ENCODE data around the gene GPC5.

- no peak for TF ChIP-seq SRF (IDR thresholded peaks at IDR 0.05; ENCODE audit: low read depth, low read length)
- TF ChIP-seq EZH2 (IDR thresholded peaks at IDR 0.05; ENCODE audit: low read depth, low read length, severe bottlenecking), result no peak
- TF ChIP-seq, protein P1, sequence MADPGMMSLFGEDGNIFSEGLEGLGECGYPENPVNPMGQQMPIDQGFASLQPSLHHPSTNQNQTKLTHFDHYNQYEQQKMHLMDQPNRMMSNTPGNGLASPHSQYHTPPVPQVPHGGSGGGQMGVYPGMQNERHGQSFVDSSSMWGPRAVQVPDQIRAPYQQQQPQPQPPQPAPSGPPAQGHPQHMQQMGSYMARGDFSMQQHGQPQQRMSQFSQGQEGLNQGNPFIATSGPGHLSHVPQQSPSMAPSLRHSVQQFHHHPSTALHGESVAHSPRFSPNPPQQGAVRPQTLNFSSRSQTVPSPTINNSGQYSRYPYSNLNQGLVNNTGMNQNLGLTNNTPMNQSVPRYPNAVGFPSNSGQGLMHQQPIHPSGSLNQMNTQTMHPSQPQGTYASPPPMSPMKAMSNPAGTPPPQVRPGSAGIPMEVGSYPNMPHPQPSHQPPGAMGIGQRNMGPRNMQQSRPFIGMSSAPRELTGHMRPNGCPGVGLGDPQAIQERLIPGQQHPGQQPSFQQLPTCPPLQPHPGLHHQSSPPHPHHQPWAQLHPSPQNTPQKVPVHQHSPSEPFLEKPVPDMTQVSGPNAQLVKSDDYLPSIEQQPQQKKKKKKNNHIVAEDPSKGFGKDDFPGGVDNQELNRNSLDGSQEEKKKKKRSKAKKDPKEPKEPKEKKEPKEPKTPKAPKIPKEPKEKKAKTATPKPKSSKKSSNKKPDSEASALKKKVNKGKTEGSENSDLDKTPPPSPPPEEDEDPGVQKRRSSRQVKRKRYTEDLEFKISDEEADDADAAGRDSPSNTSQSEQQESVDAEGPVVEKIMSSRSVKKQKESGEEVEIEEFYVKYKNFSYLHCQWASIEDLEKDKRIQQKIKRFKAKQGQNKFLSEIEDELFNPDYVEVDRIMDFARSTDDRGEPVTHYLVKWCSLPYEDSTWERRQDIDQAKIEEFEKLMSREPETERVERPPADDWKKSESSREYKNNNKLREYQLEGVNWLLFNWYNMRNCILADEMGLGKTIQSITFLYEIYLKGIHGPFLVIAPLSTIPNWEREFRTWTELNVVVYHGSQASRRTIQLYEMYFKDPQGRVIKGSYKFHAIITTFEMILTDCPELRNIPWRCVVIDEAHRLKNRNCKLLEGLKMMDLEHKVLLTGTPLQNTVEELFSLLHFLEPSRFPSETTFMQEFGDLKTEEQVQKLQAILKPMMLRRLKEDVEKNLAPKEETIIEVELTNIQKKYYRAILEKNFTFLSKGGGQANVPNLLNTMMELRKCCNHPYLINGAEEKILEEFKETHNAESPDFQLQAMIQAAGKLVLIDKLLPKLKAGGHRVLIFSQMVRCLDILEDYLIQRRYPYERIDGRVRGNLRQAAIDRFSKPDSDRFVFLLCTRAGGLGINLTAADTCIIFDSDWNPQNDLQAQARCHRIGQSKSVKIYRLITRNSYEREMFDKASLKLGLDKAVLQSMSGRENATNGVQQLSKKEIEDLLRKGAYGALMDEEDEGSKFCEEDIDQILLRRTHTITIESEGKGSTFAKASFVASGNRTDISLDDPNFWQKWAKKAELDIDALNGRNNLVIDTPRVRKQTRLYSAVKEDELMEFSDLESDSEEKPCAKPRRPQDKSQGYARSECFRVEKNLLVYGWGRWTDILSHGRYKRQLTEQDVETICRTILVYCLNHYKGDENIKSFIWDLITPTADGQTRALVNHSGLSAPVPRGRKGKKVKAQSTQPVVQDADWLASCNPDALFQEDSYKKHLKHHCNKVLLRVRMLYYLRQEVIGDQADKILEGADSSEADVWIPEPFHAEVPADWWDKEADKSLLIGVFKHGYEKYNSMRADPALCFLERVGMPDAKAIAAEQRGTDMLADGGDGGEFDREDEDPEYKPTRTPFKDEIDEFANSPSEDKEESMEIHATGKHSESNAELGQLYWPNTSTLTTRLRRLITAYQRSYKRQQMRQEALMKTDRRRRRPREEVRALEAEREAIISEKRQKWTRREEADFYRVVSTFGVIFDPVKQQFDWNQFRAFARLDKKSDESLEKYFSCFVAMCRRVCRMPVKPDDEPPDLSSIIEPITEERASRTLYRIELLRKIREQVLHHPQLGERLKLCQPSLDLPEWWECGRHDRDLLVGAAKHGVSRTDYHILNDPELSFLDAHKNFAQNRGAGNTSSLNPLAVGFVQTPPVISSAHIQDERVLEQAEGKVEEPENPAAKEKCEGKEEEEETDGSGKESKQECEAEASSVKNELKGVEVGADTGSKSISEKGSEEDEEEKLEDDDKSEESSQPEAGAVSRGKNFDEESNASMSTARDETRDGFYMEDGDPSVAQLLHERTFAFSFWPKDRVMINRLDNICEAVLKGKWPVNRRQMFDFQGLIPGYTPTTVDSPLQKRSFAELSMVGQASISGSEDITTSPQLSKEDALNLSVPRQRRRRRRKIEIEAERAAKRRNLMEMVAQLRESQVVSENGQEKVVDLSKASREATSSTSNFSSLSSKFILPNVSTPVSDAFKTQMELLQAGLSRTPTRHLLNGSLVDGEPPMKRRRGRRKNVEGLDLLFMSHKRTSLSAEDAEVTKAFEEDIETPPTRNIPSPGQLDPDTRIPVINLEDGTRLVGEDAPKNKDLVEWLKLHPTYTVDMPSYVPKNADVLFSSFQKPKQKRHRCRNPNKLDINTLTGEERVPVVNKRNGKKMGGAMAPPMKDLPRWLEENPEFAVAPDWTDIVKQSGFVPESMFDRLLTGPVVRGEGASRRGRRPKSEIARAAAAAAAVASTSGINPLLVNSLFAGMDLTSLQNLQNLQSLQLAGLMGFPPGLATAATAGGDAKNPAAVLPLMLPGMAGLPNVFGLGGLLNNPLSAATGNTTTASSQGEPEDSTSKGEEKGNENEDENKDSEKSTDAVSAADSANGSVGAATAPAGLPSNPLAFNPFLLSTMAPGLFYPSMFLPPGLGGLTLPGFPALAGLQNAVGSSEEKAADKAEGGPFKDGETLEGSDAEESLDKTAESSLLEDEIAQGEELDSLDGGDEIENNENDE (IDR thresholded peaks at IDR 0.05; ENCODE audit: insufficient replicate concordance, low read length), result no peak
- no peak for TF ChIP-seq POLR2A (IDR thresholded peaks at IDR 0.05; ENCODE audit: control extremely low read depth in 1 of 2, low read depth in 2 of 2, low read length in 2 of 2)
- TF ChIP-seq, protein P2, sequence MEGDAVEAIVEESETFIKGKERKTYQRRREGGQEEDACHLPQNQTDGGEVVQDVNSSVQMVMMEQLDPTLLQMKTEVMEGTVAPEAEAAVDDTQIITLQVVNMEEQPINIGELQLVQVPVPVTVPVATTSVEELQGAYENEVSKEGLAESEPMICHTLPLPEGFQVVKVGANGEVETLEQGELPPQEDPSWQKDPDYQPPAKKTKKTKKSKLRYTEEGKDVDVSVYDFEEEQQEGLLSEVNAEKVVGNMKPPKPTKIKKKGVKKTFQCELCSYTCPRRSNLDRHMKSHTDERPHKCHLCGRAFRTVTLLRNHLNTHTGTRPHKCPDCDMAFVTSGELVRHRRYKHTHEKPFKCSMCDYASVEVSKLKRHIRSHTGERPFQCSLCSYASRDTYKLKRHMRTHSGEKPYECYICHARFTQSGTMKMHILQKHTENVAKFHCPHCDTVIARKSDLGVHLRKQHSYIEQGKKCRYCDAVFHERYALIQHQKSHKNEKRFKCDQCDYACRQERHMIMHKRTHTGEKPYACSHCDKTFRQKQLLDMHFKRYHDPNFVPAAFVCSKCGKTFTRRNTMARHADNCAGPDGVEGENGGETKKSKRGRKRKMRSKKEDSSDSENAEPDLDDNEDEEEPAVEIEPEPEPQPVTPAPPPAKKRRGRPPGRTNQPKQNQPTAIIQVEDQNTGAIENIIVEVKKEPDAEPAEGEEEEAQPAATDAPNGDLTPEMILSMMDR (IDR thresholded peaks at IDR 0.05; ENCODE audit: control extremely low read depth in 1 of 3, insufficient read depth in 1 of 3, low read depth in 1 of 3, low read length in 3 of 3), result no peak
- TF ChIP-seq CTBP2 (IDR thresholded peaks at IDR 0.05; ENCODE audit: borderline replicate concordance, insufficient read depth, insufficient read length, low read length), result no peak
- TF ChIP-seq TAF1 (IDR thresholded peaks at IDR 0.05; ENCODE audit: low read depth, low read length), result no peak
Observed at GRCh38 chr13:92572190-92572589, 1173.8 kb downstream of the GPC5 start.

Data from H1 (cell line).